ENCODE results near the gene PLLP.

The PLLP gene

GRCh38 chr16:57226701-57227621, 57.5 kb downstream of the PLLP start:
- H3K79me2 ChIP-seq (ENCODE audit: insufficient read depth, low read depth), result no peaks in the 10 kb centered on the region
- no peaks in the 10 kb centered on the region for H3K36me3 ChIP-seq (ENCODE audit: insufficient read depth)
- H3K4me2 ChIP-seq, result no peak overlapping the region
- no peak overlapping the region for H2AFZ ChIP-seq (ENCODE audit: low read depth)
- no peaks in the 10 kb centered on the region for H3K27me3 ChIP-seq (ENCODE audit: insufficient read depth, low read depth)
- TF ChIP-seq, protein P1, sequence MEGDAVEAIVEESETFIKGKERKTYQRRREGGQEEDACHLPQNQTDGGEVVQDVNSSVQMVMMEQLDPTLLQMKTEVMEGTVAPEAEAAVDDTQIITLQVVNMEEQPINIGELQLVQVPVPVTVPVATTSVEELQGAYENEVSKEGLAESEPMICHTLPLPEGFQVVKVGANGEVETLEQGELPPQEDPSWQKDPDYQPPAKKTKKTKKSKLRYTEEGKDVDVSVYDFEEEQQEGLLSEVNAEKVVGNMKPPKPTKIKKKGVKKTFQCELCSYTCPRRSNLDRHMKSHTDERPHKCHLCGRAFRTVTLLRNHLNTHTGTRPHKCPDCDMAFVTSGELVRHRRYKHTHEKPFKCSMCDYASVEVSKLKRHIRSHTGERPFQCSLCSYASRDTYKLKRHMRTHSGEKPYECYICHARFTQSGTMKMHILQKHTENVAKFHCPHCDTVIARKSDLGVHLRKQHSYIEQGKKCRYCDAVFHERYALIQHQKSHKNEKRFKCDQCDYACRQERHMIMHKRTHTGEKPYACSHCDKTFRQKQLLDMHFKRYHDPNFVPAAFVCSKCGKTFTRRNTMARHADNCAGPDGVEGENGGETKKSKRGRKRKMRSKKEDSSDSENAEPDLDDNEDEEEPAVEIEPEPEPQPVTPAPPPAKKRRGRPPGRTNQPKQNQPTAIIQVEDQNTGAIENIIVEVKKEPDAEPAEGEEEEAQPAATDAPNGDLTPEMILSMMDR (conservative IDR thresholded peaks at IDR 0.05; ENCODE audit: low read depth, low read length), result no peak
- H3K9ac ChIP-seq, result no peak overlapping the region
- H3K4me3 ChIP-seq (IDR thresholded peaks at IDR 0.05; ENCODE audit: insufficient read depth, low read depth, low read length), result no peak overlapping the region
- no peaks in the 10 kb centered on the region for H4K20me1 ChIP-seq (ENCODE audit: insufficient read depth)
- H3K27ac ChIP-seq, result no peak overlapping the region
- no peaks in the 10 kb centered on the region for H3K4me1 ChIP-seq (ENCODE audit: low read depth, poor library complexity, severe bottlenecking)

DNA sequence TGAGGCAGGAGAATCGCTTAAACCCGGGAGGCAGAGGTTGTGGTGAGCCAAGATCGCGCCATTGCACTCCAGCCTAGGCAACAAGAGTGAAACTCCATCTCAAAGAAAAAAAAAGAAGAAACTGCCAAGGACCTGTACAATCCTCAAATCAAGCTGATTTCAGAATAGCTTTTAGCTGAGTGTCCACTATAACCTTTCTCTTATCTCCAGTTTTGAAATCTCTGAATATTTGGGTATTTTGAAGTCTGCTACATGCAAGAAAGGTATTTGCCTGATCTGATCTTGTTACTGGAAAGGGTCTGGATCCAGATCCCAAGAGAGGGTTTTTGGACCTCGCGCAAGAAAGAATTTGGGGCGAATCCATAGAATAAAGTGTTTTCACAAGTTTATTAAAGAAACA, 58.5 kb downstream of the PLLP start:
- no peaks in the 10 kb centered on the region for H3K27me3 ChIP-seq (ENCODE audit: insufficient read depth, low read depth)
- no peak overlapping the region for H3K27ac ChIP-seq
- H4K20me1 ChIP-seq (ENCODE audit: insufficient read depth), result no peaks in the 10 kb centered on the region
- no peak overlapping the region for H3K4me2 ChIP-seq
- H3K4me3 ChIP-seq (IDR thresholded peaks at IDR 0.05; ENCODE audit: insufficient read depth, low read depth, low read length), result no peak overlapping the region
- no peaks in the 10 kb centered on the region for H3K36me3 ChIP-seq (ENCODE audit: insufficient read depth)
- no peaks in the 10 kb centered on the region for H3K4me1 ChIP-seq (ENCODE audit: low read depth, poor library complexity, severe bottlenecking)
- H3K9ac ChIP-seq, result no peak overlapping the region
- no peak overlapping the region for H2AFZ ChIP-seq (ENCODE audit: low read depth)
- TF ChIP-seq, protein P1 (conservative IDR thresholded peaks at IDR 0.05; ENCODE audit: low read depth, low read length), result no peak
- no peaks in the 10 kb centered on the region for H3K79me2 ChIP-seq (ENCODE audit: insufficient read depth, low read depth)

GRCh38 chr16:57224651-57225335, 59.7 kb downstream of the PLLP start:
- no peaks in the 10 kb centered on the region for H3K79me2 ChIP-seq (ENCODE audit: insufficient read depth, low read depth)
- H3K36me3 ChIP-seq (ENCODE audit: insufficient read depth), result no peaks in the 10 kb centered on the region
- H2AFZ ChIP-seq (ENCODE audit: low read depth), result no peak overlapping the region
- no peaks in the 10 kb centered on the region for H3K27me3 ChIP-seq (ENCODE audit: insufficient read depth, low read depth)
- H3K4me2 ChIP-seq, result no peak overlapping the region
- H3K4me1 ChIP-seq (ENCODE audit: low read depth, poor library complexity, severe bottlenecking), result no peaks in the 10 kb centered on the region
- H3K27ac ChIP-seq, result no peak overlapping the region
- no peak overlapping the region for H3K9ac ChIP-seq
- TF ChIP-seq, protein P1 (conservative IDR thresholded peaks at IDR 0.05; ENCODE audit: low read depth, low read length), result no peak
- no peaks in the 10 kb centered on the region for H4K20me1 ChIP-seq (ENCODE audit: insufficient read depth)
- H3K4me3 ChIP-seq (IDR thresholded peaks at IDR 0.05; ENCODE audit: insufficient read depth, low read depth, low read length), result no peak overlapping the region

DNA sequence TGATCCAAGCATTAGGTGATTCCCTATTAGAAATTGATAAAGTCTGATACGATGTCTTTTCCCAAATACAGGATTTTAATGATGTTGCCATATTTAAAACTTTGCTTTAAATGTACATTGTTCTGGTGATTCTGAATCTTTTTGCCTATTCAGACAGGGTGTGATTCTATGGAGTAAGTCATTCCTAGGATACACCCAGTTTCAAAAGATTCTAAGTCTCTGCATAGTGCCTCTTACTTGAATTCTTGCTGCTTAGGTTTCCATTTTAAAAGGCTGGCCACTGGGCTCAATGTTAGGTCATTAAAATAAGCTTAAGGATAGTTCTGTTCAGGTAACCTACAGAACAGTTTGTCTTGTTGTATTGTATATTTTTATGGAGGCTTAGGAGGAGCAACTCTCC, 61.4 kb downstream of the PLLP start:
- TF ChIP-seq, protein P1 (conservative IDR thresholded peaks at IDR 0.05; ENCODE audit: low read depth, low read length), result no peak

More for the DNA sequence above, 61.4 kb downstream of the PLLP start:
- Histone ChIP-seq H3K27me3 (ENCODE audit: insufficient read depth, low read depth) (no peaks in the 10 kb centered on the region), H3K4me1 (ENCODE audit: low read depth, poor library complexity, severe bottlenecking) (no peaks in the 10 kb centered on the region), H3K4me2 (no peak overlapping the region), H3K36me3 (ENCODE audit: insufficient read depth) (no peaks in the 10 kb centered on the region), H3K9ac (no peak overlapping the region), H3K4me3 (IDR thresholded peaks at IDR 0.05; ENCODE audit: insufficient read depth, low read depth, low read length) (no peak overlapping the region), H2AFZ (ENCODE audit: low read depth) (no peak overlapping the region), H3K27ac (no peak overlapping the region), H4K20me1 (ENCODE audit: insufficient read depth) (no peaks in the 10 kb centered on the region), H3K79me2 (ENCODE audit: insufficient read depth, low read depth) (no peaks in the 10 kb centered on the region)

All from KMS-11 (cell line).